Measurements from ENCODE around the gene DIAPH2. TPM values are rescaled to one million over a fixed set of nuclear protein-coding genes. Genes with fewer than 3 reads are reported as not detected.

The DIAPH2 gene
- total RNA-seq, 1 donor from 2014 or later = 34.2 TPM

DNA sequence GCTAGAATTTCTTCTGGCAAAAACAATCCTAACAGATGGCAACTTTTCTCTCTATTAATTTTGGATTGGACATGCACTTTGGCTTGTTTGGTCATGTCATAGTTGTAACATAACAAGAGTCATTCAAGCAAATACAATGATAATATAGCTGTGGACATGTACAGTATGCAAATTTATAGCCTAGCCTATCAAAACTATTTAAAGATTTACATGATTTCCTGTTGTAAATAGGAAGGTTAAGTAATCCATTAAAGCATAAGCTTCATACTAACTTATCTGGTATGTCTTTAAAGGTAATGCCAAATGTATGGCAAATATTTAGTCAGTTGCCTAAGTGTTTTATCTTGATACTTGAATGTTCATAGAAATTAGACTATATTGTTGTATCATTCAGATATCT is 244.4 kb downstream of the DIAPH2 start:
- TF ChIP-seq, protein P1, sequence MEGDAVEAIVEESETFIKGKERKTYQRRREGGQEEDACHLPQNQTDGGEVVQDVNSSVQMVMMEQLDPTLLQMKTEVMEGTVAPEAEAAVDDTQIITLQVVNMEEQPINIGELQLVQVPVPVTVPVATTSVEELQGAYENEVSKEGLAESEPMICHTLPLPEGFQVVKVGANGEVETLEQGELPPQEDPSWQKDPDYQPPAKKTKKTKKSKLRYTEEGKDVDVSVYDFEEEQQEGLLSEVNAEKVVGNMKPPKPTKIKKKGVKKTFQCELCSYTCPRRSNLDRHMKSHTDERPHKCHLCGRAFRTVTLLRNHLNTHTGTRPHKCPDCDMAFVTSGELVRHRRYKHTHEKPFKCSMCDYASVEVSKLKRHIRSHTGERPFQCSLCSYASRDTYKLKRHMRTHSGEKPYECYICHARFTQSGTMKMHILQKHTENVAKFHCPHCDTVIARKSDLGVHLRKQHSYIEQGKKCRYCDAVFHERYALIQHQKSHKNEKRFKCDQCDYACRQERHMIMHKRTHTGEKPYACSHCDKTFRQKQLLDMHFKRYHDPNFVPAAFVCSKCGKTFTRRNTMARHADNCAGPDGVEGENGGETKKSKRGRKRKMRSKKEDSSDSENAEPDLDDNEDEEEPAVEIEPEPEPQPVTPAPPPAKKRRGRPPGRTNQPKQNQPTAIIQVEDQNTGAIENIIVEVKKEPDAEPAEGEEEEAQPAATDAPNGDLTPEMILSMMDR (IDR thresholded peaks at IDR 0.05) = no peak
- Histone ChIP-seq H3K27ac (no peak overlapping the region), H3K4me1 (no peaks in the 10 kb centered on the region), H3K4me3 (no peak overlapping the region), H3K36me3 (no peaks in the 10 kb centered on the region), H3K27me3 (ENCODE audit: low read depth) (no peaks in the 10 kb centered on the region), H3K9me3 (no peaks in the 10 kb centered on the region)
- DNase-seq (no peak), ATAC-seq (no peak)
- intact Hi-C loops (cut with DNase I) = no loop called here

DNA sequence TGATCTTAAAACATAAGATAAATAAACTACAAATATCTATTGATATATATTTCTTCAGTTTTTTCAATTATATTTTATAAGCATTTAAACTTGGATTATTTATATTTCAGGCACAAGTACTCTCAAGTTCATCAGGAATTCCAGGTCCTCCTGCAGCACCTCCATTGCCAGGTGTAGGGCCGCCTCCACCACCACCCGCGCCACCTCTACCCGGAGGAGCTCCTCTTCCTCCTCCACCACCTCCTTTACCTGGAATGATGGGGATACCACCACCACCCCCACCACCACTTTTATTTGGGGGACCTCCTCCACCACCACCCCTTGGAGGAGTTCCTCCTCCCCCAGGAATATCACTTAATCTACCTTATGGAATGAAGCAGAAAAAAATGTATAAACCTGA is 273.1 kb downstream of the DIAPH2 start:
- no peak for ATAC-seq
- TF ChIP-seq, protein P1 (IDR thresholded peaks at IDR 0.05) = no peak
- no peak for DNase-seq
- Histone ChIP-seq H3K27me3 (ENCODE audit: low read depth) (no peaks in the 10 kb centered on the region), H3K9me3 (peaks cover 3% of the 10 kb centered on the region), H3K27ac (no peak overlapping the region), H3K4me1 (no peaks in the 10 kb centered on the region), H3K4me3 (no peak overlapping the region), H3K36me3 (peaks cover 11% of the 10 kb centered on the region)
- intact Hi-C loops (cut with DNase I) = no loop called here

DNA sequence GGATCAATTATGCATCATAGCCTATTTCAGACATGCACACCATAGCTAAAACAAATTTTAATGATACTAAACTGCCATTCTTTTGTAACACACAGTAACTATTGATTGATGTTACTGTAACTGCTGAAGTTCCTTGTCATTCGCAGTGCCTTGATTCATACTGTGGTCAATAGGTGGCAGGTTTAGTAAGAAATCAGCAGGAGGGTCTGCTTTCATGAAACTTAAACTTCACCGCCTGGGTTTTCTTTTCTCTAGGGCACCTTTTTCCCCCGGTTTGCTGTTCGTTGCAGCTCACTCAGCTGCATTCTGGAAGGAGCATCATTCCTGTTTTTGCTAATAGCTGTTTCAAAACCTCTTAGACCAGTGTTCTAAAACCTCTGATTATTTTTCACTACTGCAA is 287.2 kb downstream of the DIAPH2 start:
- intact Hi-C loops (cut with DNase I) = no loop called here
- no peak for ATAC-seq
- no peaks in the 10 kb centered on the region for H3K27me3 ChIP-seq (ENCODE audit: low read depth)

DNA sequence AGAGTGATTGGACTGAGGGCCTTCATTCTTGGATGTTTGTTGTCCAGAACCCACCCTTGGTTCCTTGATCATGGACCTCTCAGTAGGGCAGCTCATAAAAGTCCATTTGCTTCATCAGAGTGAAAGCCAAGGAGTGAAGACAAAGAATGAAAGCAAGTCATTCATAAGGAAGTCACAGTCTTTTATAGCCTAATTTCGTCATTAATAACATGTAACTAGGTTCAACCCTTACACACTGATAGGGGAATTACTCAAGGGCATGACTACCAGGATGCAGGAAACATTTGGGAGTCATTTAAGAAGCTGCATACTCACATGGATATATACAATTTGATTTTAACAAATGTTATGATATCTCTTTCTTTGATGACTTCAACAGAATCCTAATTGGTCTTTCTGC is 294.3 kb downstream of the DIAPH2 start:
- Histone ChIP-seq H3K36me3 (peaks cover 4% of the 10 kb centered on the region), H3K27ac (no peak overlapping the region), H3K27me3 (ENCODE audit: low read depth) (no peaks in the 10 kb centered on the region), H3K9me3 (no peaks in the 10 kb centered on the region), H3K4me3 (no peak overlapping the region), H3K4me1 (no peaks in the 10 kb centered on the region)
- TF ChIP-seq, protein P1 (IDR thresholded peaks at IDR 0.05) = no peak
- intact Hi-C loops (cut with DNase I) = no loop called here
- ATAC-seq = no peak
- DNase-seq = no peak

More for the DNA sequence above, 287.2 kb downstream of the DIAPH2 start:
- H3K36me3 ChIP-seq = no peaks in the 10 kb centered on the region
- no peak overlapping the region for H3K4me3 ChIP-seq
- H3K9me3 ChIP-seq = peaks cover 4% of the 10 kb centered on the region
- no peaks in the 10 kb centered on the region for H3K4me1 ChIP-seq
- no peak overlapping the region for H3K27ac ChIP-seq
- no peak for DNase-seq
- TF ChIP-seq, protein P1 (IDR thresholded peaks at IDR 0.05) = no peak

DNA sequence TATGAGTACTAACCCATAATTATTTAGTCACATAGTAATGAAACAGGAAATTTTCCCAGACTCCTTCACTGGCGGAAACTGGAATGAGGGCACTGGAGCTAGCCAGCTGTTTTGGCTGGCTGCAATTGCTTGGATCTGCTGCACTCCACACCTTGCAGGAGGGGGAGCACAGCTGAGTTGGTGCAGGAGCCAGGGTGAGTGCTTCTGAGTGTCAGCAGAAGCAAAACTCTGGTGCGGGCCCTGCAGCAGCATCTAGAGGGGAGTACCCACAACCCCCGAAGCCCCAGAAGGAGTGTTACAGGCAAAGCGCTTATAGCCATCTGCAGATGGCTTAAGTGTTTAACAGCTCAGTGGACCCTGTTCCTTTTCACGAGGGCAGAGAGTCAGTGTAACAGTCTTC is 295.1 kb downstream of the DIAPH2 start:
- Histone ChIP-seq H3K4me1 (no peaks in the 10 kb centered on the region), H3K36me3 (peaks cover 4% of the 10 kb centered on the region), H3K27me3 (ENCODE audit: low read depth) (no peaks in the 10 kb centered on the region), H3K27ac (no peak overlapping the region), H3K4me3 (no peak overlapping the region), H3K9me3 (no peaks in the 10 kb centered on the region)
- TF ChIP-seq, protein P1 (IDR thresholded peaks at IDR 0.05) = no peak
- ATAC-seq (no peak), DNase-seq (no peak)
- intact Hi-C loops (cut with DNase I) = no loop called here

DNA sequence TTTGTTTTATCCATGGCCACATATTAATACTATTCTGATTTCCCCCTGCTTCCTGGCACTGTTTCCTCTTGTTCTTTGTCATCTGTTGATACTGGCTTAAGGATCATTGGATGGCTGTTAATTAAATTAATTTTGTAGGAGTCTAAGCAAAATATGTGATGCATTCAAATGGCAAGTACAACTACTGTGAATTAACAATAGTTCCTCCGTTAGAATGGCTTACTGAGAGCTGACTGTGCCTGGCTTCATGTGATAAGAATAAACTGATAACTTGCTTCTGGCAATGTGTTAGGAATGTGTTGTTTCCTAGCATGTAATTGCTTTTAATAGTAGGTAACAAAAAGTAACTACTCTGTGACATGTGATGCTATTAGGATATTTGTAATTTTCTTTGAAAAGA is 297.5 kb downstream of the DIAPH2 start:
- ATAC-seq (no peak), DNase-seq (no peak)
- TF ChIP-seq, protein P1 (IDR thresholded peaks at IDR 0.05) = no peak
- Histone ChIP-seq H3K36me3 (peaks cover 4% of the 10 kb centered on the region), H3K27me3 (ENCODE audit: low read depth) (no peaks in the 10 kb centered on the region), H3K4me1 (no peaks in the 10 kb centered on the region), H3K9me3 (no peaks in the 10 kb centered on the region), H3K27ac (no peak overlapping the region), H3K4me3 (no peak overlapping the region)
- intact Hi-C loops (cut with DNase I) = no loop called here

Measured in lower lobe of right lung (tissue), 2 donors.